ENCODE measurements around the gene UBE2L3.
"Not testable (repeated sequence)": the region's sequence is repeated elsewhere in the genome, so short reads cannot be mapped to it uniquely, and the experiment has no call there.

The UBE2L3 gene

DNA sequence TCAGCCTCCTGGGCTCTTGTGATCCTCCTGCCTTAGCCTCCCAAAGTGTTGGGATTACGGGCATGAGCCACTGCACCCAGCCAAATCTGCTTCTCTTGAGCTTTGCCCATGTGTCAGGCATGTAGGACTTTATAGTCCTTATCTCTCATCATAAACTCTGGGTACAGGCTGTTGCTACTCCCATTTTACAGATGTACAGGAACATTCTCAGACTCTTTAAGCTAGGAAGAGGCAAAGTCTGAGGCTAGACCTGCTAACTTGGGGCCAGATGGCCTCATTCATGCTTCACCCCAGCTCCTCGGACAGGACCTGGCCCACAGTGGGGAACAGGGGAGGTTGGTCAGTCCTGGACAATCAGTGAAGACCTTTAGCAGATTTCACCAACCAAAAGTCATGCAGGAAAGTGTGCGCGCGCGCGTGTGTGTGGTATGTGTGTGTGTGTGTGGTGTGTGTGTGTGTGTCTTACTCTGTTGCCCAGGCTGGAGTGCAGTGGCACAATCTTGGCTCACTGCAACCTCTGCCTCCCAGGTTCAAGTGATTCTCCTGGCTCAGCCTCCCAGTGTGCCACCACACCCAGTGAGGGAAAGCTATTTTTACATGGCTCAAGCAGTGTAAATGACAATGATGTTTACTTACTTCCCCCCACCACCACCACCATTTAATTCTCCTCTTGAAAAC is 38.5 kb downstream of the UBE2L3 start:
- DNase-seq = no peak

DNA sequence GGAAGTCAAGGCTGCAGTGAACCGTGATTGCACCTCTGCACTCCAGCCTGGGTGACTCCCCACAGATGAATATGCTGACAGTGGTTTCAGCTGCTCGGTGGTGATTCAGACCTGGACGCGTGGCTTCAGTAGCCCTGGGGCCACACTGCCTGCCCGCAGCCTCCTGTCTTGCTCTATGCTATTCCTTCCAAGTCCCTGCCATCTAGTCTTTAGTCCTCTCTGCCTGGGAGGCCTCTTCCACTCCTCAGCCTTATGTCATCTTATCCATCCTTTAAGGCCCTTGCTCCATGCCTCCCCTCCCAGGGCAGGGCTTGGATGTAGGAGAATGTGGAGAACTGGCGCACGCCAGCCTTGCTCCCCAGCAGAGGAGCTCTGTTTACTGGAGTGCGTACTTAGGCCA is 39.3 kb downstream of the UBE2L3 start:
- no peak for DNase-seq

DNA sequence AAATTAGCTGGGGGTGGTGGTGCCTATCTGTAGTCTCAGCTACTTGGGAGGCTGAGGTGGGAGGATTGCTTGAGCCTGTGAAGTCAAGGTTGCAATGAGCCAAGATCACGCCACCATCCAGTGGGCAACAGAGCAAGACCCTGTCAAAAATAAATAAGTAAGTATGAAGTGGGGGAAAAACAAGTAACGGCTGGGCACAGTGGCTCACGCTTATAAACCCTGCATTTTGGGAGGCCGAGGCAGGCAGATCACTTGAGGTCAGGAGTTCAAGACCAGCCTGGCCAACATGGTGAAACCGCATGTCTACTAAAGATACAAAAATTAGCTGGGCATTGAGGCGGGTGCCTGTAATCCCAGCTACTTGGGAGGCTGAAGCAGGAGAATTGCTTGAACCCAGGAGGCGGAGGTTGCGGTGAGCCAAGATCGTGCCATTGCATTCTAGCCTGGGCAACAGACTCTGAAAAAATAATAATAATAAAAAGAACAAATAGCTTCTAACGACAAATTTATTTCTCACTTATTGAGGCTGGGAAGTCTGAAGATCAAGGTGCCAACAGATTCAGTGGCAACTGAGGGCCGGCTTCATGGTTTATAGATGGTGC is 42.1 kb downstream of the UBE2L3 start:
- DNase-seq = not testable (repeated sequence)

DNA sequence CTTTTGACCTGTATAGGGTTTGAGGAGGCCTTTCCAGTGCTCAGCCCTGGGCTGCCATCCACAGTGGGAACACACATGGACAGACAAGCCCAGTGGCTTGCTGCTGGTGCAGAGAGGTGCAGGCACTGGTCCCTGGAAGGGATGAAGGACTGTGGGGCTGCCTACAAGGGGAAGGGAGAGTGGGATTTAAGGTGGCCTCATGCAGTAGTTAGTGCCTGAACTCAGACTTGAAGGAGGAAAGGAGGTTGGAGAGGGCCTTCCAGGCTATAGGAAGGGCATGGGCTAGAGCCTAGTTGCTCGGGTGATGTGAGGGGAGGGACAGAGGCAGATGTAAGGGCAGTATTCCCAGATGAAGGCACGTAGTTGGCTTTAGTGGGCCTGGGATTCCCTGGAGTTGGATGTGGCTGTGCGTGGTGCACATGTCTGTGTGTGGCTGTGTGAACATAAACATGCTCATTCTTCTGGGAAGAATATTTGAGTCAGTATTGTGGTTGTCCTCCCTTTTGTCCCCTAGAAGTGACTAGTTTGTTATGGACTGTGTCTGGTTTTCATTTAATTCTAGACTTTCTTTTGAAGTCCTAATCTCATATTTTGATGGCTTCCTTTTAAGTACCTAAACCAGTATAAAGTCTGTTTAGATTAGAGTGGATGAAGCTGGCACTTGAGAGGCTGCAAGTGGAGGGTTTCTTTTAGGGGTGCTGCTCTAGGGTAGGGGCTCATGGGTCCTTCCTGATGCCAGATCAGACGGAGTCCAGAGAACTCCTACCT is 43.9 kb downstream of the UBE2L3 start:
- no peak for DNase-seq

DNA sequence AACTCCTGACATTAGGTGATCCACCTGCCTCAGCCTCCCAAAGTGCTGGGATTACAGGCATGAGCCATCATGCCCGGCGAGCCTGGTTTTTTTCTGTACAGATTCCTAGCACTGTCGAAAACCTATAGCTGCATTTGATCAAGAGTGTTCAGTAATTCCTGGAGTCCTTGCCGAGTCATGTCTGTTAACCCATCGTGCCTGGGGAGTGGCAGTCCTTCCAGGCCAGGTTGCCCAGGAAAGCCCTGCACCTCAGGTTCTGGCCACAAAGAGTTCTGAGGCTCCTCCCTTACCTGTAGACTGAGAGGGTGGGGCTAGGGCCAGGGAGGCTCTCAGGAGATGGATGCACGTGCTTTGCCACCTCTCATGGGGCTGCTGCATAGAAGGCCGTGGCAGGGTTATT is 45.3 kb downstream of the UBE2L3 start:
- DNase-seq = no peak

DNA sequence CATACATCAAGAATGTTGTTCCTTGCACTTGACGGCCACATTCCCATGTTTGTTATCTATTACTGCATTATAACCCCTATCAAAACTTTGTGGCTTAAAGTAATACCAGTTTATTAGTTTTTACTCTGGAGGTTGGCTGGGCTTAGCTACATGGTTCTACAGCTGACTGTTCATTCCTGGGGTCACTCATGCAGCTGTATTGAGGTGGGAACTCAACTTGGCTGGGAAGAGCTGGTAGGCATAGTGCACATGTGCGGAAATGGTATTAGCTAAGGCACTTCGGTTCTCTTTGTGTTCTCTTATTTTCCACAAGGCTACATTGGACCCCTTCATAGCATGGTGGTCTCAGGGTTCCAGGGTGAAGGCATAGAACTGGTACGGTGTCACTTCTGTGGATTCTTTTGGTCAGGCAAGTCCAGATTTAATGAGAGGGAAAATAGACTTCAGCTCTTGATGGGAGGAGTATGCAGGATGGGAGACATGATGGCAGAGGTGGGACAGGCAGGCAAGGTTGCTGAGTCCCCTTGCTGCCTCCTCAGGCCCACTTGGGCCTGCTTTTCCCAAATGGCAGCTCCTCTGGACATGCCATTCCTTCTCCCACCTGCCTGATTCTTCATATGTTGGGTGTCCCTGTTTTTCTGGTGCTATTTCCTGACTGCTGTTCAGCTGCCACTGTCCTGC is 46.2 kb downstream of the UBE2L3 start:
- DNase-seq = no peak

DNA sequence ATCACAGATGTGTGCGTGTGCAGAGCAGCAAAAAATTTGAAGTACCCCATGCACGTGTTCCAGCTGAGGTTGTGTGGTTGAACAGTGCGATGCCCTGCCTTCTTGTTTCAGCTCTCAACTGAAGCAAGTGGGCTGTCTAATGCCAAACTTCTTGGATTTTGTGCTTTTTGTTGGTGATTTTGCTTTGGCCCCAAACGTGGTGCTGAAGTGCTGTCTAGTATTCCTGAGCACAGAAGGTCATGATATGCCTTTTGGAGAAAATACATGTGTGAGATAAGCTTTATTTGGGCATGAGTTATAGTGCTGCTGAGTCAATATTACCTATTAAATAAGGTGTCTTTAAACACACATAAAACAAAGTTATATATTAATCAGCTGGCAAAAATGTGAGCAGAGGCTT is 48.2 kb downstream of the UBE2L3 start:
- no peak for DNase-seq

DNA sequence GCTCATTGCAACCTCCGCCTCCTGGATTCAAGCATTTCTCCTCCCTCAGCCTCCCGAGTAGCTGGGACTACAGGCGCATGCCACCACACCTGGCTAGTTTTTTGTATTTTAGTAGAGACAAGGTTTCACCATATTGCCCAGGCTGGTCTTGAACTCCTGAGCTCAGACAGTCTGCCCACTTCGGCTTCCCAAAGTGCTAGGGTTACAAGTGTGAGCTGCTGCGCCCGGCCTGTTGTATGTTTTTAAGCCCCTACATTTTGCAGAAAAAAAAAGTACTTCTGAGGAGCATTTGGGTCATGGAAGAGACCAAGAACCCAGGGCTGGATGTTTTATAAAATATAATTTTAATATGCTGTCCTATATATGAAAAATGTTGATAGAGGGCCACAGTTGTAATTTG is 49.8 kb downstream of the UBE2L3 start:
- not testable (repeated sequence) for DNase-seq

DNA sequence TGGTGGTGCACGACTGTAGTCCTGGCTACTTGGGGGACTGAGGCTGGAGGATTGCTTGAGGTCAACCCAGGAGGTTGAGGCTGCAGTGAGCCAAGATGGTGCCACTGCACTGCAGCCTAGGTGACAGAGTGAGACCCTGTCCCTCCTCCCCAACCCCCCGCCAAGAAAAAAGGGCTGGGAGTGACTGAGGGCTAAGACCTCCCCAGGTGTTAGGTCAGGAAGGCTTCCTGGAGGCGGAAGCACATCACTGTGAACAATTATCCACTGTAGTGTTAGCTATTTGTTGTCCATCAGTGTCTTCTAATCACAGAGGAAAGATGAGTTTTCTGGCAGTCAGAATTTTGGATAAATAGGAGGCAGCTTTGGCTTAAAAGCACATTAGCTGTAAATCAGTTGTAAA is 53.5 kb downstream of the UBE2L3 start:
- no peak for DNase-seq

DNA sequence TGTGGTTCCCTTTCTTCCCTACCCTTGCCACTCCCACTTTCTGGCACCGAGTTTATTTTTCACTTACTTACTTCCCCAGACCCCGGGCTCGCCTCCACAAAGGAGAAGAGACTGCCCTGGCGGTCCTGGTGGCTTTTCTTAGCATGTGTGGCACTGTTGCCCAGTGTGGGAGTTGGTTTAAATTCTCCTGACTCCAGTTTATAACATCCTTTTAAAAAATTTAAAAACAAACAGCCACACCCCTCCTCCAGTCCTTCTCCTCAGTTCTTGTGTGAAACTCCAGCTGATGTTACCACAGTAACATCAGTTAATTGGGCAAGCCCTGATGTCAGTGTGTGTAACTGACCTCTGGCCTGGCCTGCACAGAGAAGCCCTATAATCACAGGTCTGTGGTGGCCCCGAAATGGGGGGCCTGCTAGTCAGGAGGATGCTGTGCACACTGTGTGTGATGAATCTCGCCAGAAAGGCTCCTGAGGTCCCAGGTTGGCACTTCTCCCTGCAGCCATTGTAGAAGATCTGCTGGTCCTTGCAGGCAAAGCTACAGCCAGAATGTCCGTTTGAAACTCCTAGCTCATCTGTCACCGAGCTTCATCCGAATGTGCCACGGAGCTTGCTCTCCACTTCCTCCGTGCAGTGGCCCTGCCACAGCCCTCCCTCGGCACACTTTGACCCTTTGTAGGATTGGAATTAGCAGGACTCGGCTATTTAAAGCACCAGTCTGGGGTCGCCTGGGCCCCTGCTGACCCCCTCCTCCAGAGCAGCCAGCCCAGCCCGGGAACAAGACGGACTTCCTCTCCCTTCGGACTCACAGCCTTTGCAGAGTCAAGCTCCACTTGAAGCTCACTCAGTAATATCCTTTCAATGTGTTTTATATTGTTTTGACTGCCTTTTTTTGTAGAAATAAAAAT is 54.8 kb downstream of the UBE2L3 start:
- DNase-seq = no peak

DNA sequence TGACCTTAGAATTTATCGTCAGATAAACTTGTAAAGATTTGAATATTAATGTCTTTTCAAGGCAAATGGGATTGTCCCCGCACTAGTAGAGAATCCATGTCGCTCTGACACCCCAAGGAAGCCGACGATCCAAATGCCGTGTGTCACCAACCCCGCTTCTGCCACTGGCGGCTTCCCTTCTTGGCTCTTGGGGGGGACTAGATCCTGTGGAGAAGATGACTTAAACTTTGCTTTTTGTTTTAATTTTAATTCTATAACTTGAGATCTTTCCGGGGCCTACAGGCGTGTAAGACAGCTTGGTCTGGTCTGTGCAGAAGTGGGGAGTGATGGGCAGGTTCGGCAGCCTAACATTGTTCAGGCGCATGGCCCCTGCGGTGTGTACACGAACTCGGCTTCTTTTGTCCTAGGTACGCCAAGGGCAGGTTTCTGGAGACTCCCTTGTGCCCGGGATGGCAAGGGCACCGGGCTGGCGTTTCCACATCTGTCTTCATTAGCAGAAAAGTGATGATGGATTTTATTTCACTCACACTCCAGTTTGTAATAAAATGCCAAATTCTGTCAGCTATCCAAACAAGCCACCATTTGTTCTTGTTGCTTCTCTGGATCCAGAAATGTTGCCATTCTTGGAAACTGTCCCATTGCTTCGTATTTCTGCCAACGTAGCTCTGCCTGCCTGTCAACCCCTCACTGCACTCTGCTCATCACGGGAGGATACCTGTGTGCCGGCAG is 55.6 kb downstream of the UBE2L3 start:
- peak; percentile 93 for DNase-seq

DNA sequence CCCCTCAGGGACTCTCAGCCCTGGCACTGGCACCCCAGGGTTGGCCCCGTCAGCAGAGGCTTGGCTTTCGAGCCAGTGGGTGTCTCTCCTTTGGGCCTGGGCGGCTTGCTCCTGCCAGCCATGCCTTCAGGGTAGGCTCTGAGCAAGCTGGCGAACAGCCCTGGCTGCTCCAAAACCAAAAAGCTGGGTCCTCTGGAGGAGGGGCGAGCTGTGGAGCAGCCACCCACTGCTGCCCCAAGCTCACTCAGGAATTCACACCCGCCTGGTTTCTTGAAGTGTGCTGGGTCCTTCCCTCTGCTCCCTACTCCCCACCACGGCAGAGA is 56.1 kb downstream of the UBE2L3 start:
- DNase-seq = no peak

DNA sequence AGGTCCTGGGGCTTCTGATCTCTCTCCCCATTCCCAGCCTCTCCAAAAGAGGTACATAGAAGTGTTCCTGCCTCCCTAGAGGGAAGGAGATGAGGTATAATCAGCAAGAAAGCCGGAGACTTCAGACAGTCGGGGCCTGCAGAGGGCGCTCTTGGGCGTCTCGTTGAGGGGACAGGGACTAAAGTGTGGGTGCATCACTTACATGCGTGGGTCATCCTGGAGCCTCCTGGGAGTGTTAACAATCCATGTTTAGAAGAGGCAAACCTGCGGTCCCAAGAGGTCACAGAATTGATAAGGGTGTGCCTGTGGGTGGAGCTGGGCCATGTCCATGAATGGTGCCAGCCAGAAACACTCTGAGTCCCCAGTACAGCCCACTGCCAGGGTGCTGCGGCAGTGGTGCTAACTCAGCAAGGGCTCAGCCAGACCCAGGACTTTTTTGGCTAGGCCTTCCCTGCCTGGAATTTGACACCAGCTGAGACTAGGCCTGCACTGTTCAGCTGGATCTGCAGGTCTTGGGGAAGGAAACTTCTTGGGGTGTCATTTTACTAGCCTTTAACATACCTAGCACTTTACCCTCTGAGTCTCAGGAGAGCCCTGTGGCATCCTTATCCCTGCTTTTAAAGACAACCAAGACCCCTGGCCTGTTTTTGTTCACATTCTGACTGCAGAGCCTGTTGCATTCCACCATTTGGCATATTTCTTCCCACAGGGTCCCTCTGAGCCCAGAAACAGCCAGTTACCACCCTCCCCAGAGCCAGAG is 56.8 kb downstream of the UBE2L3 start:
- no peak for DNase-seq

DNA sequence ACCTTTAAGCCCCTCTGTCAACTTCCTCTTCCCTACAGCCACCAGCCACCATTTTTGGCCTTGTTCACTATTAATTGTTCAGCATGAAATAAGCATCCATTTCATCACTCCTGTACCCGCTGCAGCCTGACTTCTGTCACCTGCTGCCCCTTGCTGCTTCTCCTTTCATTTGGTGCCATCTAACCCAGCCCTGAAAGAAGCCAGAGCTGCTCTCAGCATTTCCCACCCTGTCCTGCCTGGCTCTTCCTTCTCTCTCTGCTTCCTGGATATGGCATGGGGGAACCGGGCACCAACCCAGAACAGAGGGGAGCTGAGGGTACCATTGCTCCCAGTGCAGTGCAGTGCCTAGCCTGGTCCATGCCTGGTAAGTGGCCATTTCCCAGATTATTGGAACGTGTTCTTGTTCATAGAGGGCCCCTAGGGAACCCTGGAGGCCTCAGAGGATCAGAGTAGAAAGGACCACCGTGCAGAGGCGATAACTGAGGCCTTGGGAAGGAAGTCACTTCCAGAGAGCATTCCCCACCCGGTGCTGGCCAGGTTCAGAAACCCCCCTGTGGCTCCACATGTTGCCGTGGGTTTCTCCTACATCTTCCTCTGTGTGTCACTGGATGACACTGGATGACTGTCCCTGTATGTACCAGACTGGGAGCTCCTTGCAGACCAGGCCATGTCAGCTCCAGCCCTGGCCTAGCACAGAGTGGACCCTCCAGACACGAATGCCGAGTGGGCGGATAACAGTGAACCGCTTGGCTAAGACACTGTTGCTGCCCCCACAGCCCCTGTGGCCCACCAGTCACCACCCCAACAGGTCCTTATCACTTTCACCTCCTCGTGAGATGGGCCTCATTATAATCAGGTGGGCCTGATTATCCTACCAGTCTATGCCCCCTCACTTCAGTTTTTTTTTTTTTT is 57.6 kb downstream of the UBE2L3 start:
- DNase-seq = no peak

DNA sequence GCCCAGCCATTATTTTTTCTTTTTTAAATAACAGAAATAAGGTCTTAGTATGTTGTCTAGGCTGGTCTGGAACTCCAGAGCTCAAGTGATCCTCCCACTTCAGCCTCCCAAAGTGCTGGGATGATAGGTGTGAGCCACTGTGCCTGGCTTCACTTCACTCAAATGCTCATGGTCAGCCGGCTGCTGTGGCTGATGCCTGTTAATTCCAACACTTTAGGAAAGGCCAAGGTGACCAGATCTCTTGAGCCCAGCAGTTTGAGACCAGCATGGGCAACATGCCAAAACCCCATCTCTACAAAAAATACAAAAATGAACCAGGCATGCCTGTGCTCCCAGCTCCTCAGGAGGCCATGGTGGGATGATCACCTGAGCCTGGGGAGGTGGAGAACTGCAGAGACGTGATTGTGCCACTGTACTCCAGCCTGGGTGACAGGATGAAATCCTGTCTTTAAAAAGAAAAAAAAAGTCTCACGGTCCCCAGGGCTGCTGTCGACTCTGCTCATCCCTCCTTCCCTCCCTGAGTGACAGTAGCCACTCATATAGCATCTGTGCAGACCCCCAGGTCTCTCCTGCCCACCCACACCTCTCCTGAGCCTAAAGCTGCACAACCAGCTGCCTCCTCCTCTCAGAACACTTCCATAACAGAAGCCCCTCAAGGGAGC is 58.7 kb downstream of the UBE2L3 start:
- no peak for DNase-seq

DNA sequence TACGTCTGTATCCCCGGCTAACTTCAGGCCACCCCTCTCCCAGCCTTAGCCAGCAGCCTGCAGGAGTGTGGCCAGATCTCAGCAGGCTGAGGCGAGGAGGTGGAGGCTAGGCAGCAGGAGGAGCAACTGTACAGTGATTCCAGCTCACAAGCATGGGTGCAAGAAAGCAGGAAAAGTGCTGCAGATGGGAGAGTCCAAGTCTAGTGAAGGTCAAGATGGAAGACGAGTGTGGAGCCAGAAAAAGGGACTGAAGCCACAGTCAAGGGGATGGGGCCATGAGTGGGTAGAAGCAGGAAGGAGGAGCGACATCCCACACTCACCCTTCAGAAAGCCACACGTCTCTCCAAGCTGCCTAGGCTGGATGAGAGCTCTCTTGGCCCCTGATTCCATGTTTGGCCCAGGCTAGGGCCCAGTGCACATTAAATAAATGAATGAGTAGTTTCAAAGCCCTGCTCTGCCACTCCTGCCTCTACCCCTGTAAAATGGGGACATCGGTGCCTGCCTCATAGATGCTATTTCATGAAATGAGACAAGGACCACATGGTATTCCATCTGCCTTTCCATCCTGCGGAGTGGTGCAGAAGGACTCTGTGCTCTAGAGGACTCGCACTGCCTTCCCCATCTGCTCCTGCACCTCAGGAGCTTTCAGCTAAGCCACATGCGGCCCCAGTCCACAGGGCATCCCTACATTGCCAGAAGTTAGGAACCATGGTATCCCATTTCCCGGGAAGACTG is 59.4 kb downstream of the UBE2L3 start:
- no peak for DNase-seq

DNA sequence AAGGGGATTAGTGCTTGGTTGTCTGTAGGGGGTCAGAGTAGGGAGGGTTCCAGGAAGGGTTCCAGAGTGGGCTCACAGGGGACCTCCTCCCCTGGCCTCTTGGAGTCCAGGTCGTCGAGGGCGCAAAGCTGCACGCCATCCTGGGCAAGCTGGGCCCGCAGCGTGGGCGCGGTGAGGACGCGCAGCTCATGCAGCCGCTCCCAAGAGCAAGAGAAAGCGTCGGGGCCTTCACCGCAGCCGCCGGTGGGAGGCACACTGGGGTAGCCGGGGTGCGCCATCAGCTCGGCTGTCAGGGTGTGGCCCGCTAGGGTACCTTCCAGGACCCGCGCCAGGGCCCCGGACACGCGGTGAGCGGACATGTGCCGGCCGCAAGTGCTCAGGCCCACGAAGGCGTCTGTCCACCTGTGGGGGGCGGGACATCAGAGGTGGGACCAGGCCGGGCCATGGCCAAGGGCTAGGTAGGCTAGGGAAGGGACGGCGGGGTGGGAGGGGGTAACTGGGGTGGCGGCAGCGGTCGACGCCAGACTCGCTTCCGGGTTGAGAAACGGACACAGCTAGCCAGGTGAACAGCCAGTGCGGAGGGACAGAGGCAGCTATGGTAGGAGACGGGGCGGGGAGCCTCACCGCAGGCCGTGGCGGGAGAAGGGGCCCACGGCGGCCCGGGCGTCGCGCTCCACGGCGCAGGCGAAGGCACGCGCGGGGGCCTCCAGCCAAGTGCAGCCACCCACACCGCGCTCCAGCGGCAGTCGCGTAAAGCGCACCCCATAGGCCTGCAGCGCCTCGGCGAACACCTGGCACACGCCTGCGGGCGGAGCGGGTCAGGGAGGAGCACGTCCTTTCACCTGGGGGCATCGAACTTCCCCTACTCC is 61.1 kb downstream of the UBE2L3 start:
- DNase-seq = no peak
